NCI-H1105 treated with DMSO at 0.1 percent for 48 hours (cell line): ENCODE data around the gene ANGPTL7.
A peak's percentile ranks its signal among the peaks of the same experiment; 100 is the strongest.
"Not testable (repeated sequence)": the region's sequence is repeated elsewhere in the genome, so short reads cannot be mapped to it uniquely, and the experiment has no call there.

Experiments used
- DNase-seq: peaks from one replicate; lab custom pipeline; 2025; lab: John Stamatoyannopoulos, UW

ANGPTL7 gene

DNA sequence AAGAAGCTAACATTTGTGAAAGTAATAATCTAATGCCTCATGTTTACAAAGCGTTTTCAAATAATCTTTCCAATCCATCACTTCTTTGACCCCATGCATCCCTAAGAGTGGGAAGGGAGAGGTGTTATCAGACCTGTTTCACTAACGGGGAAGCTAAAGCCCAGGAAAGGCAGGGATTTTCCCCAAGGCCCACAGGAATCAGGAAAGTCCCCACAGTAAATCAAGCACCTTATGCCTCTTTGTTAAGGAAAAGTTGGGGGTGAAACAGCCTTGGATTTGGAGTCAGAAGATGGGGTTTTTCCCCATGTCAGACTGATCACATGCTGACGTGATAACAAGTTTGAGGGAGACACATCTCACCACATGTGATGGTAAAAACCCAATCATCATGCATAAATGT is 20.0 kb upstream of the ANGPTL7 start:
- DNase-seq = no peak

GRCh38 chr1:11170102-11170501 is 19.1 kb upstream of the ANGPTL7 start:
- no peak for DNase-seq

DNA sequence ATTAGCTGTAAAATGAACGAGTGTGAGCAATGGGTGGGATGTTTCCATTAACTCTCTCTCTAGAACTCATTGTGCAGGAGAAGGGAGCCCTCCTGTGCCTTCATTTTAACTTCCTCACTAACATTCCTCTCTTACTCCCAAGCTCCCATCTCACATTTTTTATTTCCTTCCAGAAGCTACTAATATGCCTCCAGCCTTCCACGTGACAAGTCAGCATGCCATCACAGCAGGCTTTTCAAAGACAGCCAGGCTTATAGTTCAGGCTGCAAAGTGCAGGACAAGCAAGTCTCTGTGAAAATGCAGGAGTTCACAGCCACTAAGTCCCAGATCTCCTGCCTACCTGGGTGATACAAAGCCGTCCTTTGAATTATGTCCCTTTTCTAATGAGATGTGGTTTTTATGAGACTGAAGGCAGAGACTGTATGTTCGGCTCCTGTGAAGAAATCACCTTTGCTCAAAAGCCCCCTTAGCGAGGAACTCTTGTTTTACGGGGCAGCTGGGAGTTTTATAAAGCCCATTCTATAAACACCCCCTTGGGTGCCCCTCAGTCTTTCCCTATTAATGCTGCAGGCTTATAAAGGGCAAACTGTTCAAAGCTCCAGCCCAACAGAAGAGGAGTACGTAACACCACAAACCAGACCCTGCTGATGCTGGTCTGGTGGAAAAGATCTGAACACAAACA is 14.8 kb upstream of the ANGPTL7 start:
- DNase-seq = no peak

DNA sequence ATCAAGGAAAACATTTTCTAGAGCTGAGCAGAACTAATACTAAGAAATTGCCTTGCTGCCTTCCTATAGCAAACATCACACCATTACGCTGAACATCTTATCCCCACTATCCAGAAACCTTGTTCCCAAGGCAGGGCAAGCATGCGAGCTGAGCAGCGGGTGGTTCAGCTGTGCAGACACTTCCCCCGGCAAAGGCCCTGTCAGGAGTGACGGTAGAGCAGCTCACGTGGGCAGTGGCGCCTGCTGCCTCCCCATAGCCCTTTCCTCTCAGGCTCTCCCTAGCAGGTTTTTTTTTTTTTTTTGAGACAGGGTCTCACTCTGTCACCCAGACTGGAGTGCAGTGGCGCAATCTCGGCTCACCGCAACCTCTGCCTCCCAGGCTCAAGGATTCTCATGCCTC is 13.7 kb upstream of the ANGPTL7 start:
- DNase-seq = no peak

DNA sequence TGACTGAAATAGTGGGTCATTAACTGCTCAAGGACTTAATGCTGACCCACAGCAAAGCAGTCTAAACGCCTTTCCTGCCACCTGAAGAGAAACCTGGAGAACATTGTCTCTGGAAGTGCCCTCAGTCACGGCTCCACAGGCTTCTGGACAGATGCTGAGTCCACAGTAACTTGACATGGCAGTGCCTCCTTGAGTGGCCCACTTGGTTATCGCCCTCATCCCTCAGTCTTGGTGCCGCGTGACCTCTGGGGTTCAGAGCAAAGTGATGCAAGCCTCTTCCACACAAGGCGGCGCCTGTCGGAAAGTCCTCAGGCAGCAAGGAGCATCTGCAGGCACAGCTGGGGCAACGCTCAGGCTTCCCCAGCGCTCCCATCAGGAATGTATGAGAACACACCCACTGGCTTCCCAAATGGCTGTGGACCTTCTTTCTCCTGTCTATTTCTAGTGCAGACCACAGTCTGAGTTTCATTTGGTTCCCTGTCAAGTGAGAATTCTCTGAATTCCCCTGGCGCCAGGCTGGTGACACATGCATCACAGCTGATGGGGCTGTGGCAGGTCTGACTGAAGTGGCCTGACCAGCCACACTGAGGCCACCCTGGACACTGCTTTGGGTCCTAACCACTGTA is 13.0 kb upstream of the ANGPTL7 start:
- DNase-seq = no peak

GRCh38 chr1:11178021-11179015 is 10.8 kb upstream of the ANGPTL7 start:
- DNase-seq = peak; percentile 72

GRCh38 chr1:11179125-11179524 is 10.0 kb upstream of the ANGPTL7 start:
- no peak for DNase-seq

- not testable (repeated sequence) for DNase-seq
Observed at GRCh38 chr1:11179749-11180148, 9.4 kb upstream of the ANGPTL7 start.

GRCh38 chr1:11180342-11180744 is 8.8 kb upstream of the ANGPTL7 start:
- DNase-seq = no peak

DNA sequence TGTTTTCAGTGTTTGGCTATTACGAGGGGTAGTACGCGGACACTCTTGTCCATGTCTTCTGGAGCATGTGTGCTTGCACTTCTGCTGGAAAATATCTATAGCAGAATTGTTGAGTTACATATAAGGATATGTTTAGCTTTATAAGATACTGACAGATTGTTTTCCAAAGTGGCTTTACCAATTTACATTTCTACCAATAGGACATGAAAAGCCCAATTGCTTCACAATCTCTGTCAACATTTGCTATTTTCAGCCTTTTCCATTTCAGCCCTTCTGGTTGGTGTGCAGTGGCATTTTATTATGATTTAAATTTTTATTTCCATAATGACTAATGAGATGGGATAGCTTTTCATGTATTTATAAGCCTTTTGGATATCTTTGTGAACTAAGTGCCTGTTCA is 6.3 kb upstream of the ANGPTL7 start:
- no peak for DNase-seq

- no peak for DNase-seq
Observed at GRCh38 chr1:11184973-11185372, 4.2 kb upstream of the ANGPTL7 start.

DNA sequence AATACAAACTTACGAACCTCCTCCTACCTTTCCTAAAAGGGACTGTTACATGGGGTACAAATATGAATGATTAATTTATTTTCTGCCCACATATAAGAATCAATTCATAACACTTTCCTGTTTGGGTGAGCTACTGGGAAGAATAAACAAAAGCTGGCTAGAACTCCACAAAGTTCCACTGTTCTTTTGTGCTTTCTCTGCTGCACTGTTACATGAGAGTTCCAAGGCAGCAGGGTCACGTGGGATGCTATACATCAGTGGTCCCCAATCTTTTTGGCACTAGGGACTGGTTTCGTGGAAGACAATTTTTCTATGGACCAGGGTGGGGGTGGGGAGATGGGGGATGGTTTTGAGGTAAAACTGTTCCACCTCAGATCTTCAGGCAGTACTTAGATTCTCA is 2.2 kb upstream of the ANGPTL7 start:
- no peak for DNase-seq

DNA sequence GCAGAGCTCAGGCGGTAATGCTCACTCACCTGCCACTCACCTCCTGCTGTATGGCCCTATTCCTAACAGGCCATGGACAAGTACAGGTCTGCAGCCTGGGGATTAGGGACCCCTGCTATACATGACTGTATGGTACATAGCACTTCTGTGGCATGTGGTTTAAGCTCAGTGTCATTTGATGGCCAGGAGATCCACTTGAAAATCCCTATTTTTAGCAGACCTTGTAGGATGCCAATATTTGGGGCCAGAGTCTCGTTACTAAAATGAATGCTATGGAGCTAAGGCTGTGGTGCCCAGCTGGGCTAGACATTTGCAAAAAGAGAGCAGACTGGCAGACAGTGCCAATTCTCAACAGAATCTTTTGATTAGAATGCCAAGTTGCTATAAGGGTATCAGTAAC is 1.7 kb upstream of the ANGPTL7 start:
- DNase-seq = no peak

GRCh38 chr1:11187931-11188330 is 1.2 kb upstream of the ANGPTL7 start:
- no peak for DNase-seq

DNA sequence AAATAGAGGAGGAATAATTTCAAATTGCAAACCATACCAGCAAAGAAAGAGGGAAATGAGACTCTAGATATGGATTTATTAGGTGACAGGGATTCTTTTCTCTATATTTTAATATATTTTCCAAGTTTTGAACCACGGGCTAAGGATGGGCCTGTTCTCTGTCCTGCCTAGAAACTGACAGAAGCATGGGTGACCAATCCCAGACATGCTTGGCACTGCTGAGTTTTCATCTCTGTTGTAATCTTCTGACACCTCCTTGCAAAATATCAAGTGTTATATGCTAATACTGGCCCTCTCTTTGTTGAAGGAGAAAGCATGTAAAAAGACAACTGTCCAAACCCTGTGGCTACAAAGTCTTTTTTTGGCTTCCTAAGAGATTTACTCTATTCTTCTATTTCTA is 774 bp upstream of the ANGPTL7 start:
- no peak for DNase-seq

DNA sequence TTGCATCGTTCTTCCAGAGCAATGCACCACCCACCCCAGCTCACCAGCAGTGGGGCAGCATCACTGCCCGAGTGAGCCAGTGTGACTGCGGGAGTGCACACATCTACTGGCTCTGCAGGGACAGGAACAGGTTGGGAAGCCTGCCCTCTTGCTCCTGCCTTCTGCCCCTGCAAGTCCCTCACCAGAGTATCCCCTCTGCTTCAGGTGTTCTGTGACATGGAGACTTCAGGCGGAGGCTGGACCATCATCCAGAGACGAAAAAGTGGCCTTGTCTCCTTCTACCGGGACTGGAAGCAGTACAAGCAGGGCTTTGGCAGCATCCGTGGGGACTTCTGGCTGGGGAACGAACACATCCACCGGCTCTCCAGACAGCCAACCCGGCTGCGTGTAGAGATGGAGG is 4.2 kb downstream of the ANGPTL7 start:
- DNase-seq = no peak

- no peak for DNase-seq
Observed at GRCh38 chr1:11194407-11195176, 5.4 kb downstream of the ANGPTL7 start.

- DNase-seq = no peak
Observed at GRCh38 chr1:11196945-11197344, 7.8 kb downstream of the ANGPTL7 start.

DNA sequence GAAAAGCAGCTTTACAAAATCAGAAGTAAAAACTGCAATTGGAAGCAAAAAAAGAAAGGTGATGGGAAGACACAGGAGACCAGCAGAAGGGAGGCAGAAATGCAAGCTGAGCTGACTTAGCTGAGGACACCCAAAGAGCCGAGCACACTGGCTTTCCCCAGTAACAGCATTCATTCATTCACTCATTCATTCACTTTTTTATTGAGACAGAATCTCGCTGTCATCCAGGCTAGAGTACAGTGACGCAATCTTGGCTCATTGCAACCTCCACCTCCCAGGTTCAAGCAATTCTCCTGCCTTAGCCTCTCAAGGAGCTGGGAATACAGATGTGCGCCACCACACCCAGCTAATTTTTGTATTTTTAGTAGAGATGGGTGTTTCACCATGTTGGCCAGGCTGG is 8.2 kb downstream of the ANGPTL7 start:
- no peak for DNase-seq

- no peak for DNase-seq
Observed at GRCh38 chr1:11198257-11198656, 9.1 kb downstream of the ANGPTL7 start.

DNA sequence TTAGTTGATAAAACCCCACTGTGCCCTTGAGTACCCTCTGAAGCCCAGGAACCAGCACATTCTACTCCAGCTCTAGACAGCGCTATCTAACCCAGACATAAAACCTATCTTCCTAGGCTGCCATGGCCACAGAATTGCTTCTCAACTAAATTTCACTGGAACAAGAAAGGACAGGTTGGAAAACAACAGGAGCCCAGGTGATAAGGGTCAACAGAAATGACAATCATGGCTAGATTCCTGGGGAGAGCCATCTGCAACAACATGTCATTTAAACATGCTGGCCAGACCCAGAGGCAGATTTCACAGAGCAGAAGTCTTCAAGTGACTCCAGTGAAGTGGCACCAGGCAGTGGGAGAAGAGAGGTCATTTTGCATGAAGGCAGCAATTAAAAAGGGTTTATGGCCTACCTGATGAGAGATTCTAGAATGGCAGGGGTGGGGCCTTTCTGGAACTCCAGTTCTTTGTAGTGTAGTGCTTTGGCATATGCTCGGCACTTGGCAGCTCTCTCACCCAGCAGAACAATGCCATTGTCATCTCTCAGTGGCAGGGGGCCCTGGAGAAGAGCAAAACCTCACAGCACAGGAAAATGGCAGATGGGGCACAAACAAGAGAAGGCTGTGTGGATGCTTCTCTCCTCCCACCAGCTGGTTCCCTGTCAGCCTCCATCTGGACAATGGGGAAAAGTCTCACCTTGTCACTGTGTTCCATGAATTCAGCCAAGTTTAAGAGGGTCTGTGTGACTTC is 9.9 kb downstream of the ANGPTL7 start:
- peak; percentile 20 for DNase-seq
